ENCODE measurements around the gene SLC39A5.

GRCh38 chr12:56192582-56192981 is 37.3 kb upstream of the SLC39A5 start:
- TF ChIP-seq POLR2A (IDR thresholded peaks at IDR 0.05) = no peak
- no peak for TF ChIP-seq CTCF (IDR thresholded peaks at IDR 0.05)

Measured in prostate gland (tissue), 2 donors.